ENCODE data around the gene SMURF2. TPM values are rescaled to one million over a fixed set of nuclear protein-coding genes. Genes with fewer than 3 reads are reported as not detected.
A peak's percentile ranks its signal among the peaks of the same experiment; 100 is the strongest.

The SMURF2 gene
- total RNA-seq, 1 experiment from 2014 or later = 127 TPM

GRCh38 chr17:64572682-64573154, 89.4 kb downstream of the SMURF2 start:
- CTCF ChIA-PET = interaction anchor here (0.6 kb wide), 1 partner anchor 164 kb away, joined by 3 read pairs; no protein-coding TSS in a partner anchor
- peaks cover 44 to 62% of the 10 kb centered on the region in 2 experiments for H3K36me3 ChIP-seq (ENCODE audit: control insufficient read depth in 1 of 2, insufficient read depth in 2 of 2, low read length in 2 of 2)
- H3K4me3 ChIP-seq (replicated peaks in 1 of 2; ENCODE audit: low read depth in 1 of 2, low read length in 2 of 2) = no peak overlapping the region
- no peaks in the 10 kb centered on the region for H3K27me3 ChIP-seq (ENCODE audit: insufficient read depth, low read length)
- no peaks in the 10 kb centered on the region for H4K20me1 ChIP-seq (ENCODE audit: insufficient read depth)
- no peak overlapping the region for H3K9ac ChIP-seq (ENCODE audit: low read length)
- no peak for DNase-seq (ENCODE audit: low read depth, low spot score)
- no peaks in the 10 kb centered on the region for H3K4me1 ChIP-seq (ENCODE audit: control insufficient read depth in 1 of 2, insufficient read depth in 2 of 2, low read length in 2 of 2)
- no peak overlapping the region for H2AFZ ChIP-seq (ENCODE audit: low read depth, low read length, poor library complexity, severe bottlenecking)
- no peak overlapping the region for H3K27ac ChIP-seq (ENCODE audit: low read depth, low read length)
- no peak overlapping the region for H3K4me2 ChIP-seq (ENCODE audit: low read length)
- intact Hi-C loops (cut with micrococcal nuclease) = no loop called here
- BruUV-seq (replicated peaks) = no TSS peak
- H3K79me2 ChIP-seq (ENCODE audit: insufficient read depth, low read length) = peaks cover 59% of the 10 kb centered on the region; the same call in 1 of the 2 replicates
- H3K9me2 ChIP-seq (ENCODE audit: insufficient read depth) = no peaks in the 10 kb centered on the region
- POLR2A ChIA-PET = interaction anchor here (1.5 kb wide), 1 partner anchor 8 kb away, joined by 4 read pairs; no protein-coding TSS in a partner anchor
- ATAC-seq = no peak; the same call in 1 of the 2 replicates
- no peaks in the 10 kb centered on the region for H3K9me3 ChIP-seq (ENCODE audit: control insufficient read depth in 1 of 2, insufficient read depth in 1 of 2, low read depth in 1 of 2, low read length in 2 of 2)
- TF ChIP-seq ZNF274 (IDR thresholded peaks at IDR 0.05; ENCODE audit: low read depth, low read length) = no peak
- TF ChIP-seq POLR2AphosphoS5 (IDR thresholded peaks at IDR 0.05; ENCODE audit: low read depth, low read length) = 0 out of 2 replicates have a peak, but pooled peaks have one; percentile 12
- RAD21 ChIA-PET (ENCODE audit: low non-redundant PET in 1 of 2, low total read pairs in 2 of 2, uncharacterized antibody in 2 of 2, unreplicated experiment in 2 of 2) = no interaction called here

- H3K4me1 ChIP-seq (ENCODE audit: control insufficient read depth in 1 of 2, insufficient read depth in 2 of 2, low read length in 2 of 2) = no peaks in the 10 kb centered on the region
- ChIA-PET POLR2A (interaction anchor here (1.5 kb wide), 1 partner anchor 9 kb away, joined by 4 read pairs; no protein-coding TSS in a partner anchor), CTCF (no interaction called here), RAD21 (ENCODE audit: low non-redundant PET in 1 of 2, low total read pairs in 2 of 2, uncharacterized antibody in 2 of 2, unreplicated experiment in 2 of 2) (no interaction called here)
- DNase-seq (ENCODE audit: low read depth, low spot score) (no peak), ATAC-seq (no peak)
- peaks cover 51 to 58% of the 10 kb centered on the region in 2 experiments for H3K36me3 ChIP-seq (ENCODE audit: control insufficient read depth in 1 of 2, insufficient read depth in 2 of 2, low read length in 2 of 2)
- no peaks in the 10 kb centered on the region for H3K9me2 ChIP-seq (ENCODE audit: insufficient read depth)
- H3K9me3 ChIP-seq (ENCODE audit: control insufficient read depth in 1 of 2, insufficient read depth in 1 of 2, low read depth in 1 of 2, low read length in 2 of 2) = no peaks in the 10 kb centered on the region
- no peak overlapping the region for H3K4me2 ChIP-seq (ENCODE audit: low read length)
- no peak overlapping the region for H3K9ac ChIP-seq (ENCODE audit: low read length)
- H3K79me2 ChIP-seq (ENCODE audit: insufficient read depth, low read length) = peaks cover 67% of the 10 kb centered on the region
- no peaks in the 10 kb centered on the region for H3K27me3 ChIP-seq (ENCODE audit: insufficient read depth, low read length)
- no peak overlapping the region for H3K27ac ChIP-seq (ENCODE audit: low read depth, low read length)
- intact Hi-C loops (cut with micrococcal nuclease) = no loop called here
- no peaks in the 10 kb centered on the region for H4K20me1 ChIP-seq (ENCODE audit: insufficient read depth)
- no TSS peak for BruUV-seq (replicated peaks)
- TF ChIP-seq EGR1 (IDR thresholded peaks at IDR 0.05; ENCODE audit: low read depth) = no peak
- no peak for TF ChIP-seq POLR2AphosphoS5 (IDR thresholded peaks at IDR 0.05; ENCODE audit: low read depth, low read length)
- TF ChIP-seq ZNF274 (IDR thresholded peaks at IDR 0.05; ENCODE audit: low read depth, low read length) = no peak
- TF ChIP-seq ZFX (IDR thresholded peaks at IDR 0.05) = no peak
- TF ChIP-seq POLR2A (IDR thresholded peaks at IDR 0.05; ENCODE audit: borderline replicate concordance, extremely low read depth, insufficient read depth, insufficient read length) = no peak
- H2AFZ ChIP-seq (ENCODE audit: low read depth, low read length, poor library complexity, severe bottlenecking) = no peak overlapping the region
- H3K4me3 ChIP-seq (replicated peaks in 1 of 2; ENCODE audit: low read depth in 1 of 2, low read length in 2 of 2) = no peak overlapping the region
Measured at GRCh38 chr17:64571746-64572145, 90.4 kb downstream of the SMURF2 start.

Measured in HCT116 (cell line).